T-helper 2 cell treated with Interferon-gamma antibody and Interleukin-4, amounts not matched to agents 100 ng/mL and 5 ng/mL, for 36 hours (primary cell): ENCODE data around the gene SNX13. TPM values are rescaled to one million over a fixed set of nuclear protein-coding genes. Genes with fewer than 3 reads are reported as not detected.

Experiments used
- intact Hi-C: fragments of 100-400 bp; cut with micrococcal nuclease; formaldehyde crosslinking; loops from one replicate; pipeline ENCODE4 v1.15.1; 2023
- total RNA-seq: library from RNA; stranded (reverse); gene quantifications from 2 replicates; pipeline ENCODE4 v1.2.3, GENCODE V29; 2022

The SNX13 gene
- total RNA-seq, 1 donor from 2014 or later, result 19.0 TPM

GRCh38 chr7:17946591-17946990 lies 6.3 kb upstream of the SNX13 start:
- intact Hi-C loops, result loop anchor here (10.0 kb wide), 3 partner anchors 802 to 1522 kb away; partner anchors contain the start of gene CRPPA

GRCh38 chr7:17944720-17945119 lies 4.4 kb upstream of the SNX13 start:
- intact Hi-C loops, result loop anchor here (5.0 to 10.0 kb wide), 6 partner anchors 87 to 1763 kb away; partner anchors contain the start of genes CRPPA and POLR1F

GRCh38 chr7:17943006-17943405 lies 2.7 kb upstream of the SNX13 start:
- intact Hi-C loops, result loop anchor here (5.0 to 10.0 kb wide), 6 partner anchors 86 to 1764 kb away; partner anchors contain the start of genes CRPPA and POLR1F

- intact Hi-C loops, result loop anchor here (5.0 to 10.0 kb wide), 6 partner anchors 85 to 1765 kb away; partner anchors contain the start of genes CRPPA and POLR1F
These were observed 1.9 kb upstream of the SNX13 start for GRCh38 chr7:17942231-17942630.

GRCh38 chr7:17940951-17941431 lies 697 bp upstream of the SNX13 start:
- intact Hi-C loops, result loop anchor here (1.0 to 10.0 kb wide), 10 partner anchors 11 to 1766 kb away; partner anchors contain the start of genes AHR, ANKMY2, CRPPA and POLR1F

- intact Hi-C loops, result loop anchor here (1.0 to 10.0 kb wide), 9 partner anchors 82 to 1768 kb away; partner anchors contain the start of genes AHR, ANKMY2, CRPPA and POLR1F
These were observed 540 bp downstream of the SNX13 start for GRCh38 chr7:17939606-17940301.

- intact Hi-C loops, result no loop called here
These were observed 1.1 kb downstream of the SNX13 start for GRCh38 chr7:17939211-17939605.

GRCh38 chr7:17937506-17938120 lies 2.7 kb downstream of the SNX13 start:
- intact Hi-C loops, result no loop called here

GRCh38 chr7:17936321-17936720 lies 4.0 kb downstream of the SNX13 start:
- intact Hi-C loops, result no loop called here

GRCh38 chr7:17934612-17935240 lies 5.6 kb downstream of the SNX13 start:
- intact Hi-C loops, result no loop called here

- intact Hi-C loops, result no loop called here
These were observed 6.2 kb downstream of the SNX13 start for GRCh38 chr7:17934094-17934493.

- intact Hi-C loops, result no loop called here
These were observed 7.5 kb downstream of the SNX13 start for GRCh38 chr7:17932770-17933169.

GRCh38 chr7:17931069-17931468 lies 9.2 kb downstream of the SNX13 start:
- intact Hi-C loops, result no loop called here

- intact Hi-C loops, result no loop called here
These were observed 9.7 kb downstream of the SNX13 start for GRCh38 chr7:17930546-17930945.

GRCh38 chr7:17929647-17930395 lies 10.5 kb downstream of the SNX13 start:
- intact Hi-C loops, result no loop called here

- intact Hi-C loops, result no loop called here
These were observed 12.2 kb downstream of the SNX13 start for GRCh38 chr7:17928055-17928454.

- intact Hi-C loops, result no loop called here
These were observed 18.4 kb downstream of the SNX13 start for GRCh38 chr7:17921857-17922416.

- intact Hi-C loops, result no loop called here
These were observed 22.5 kb downstream of the SNX13 start for GRCh38 chr7:17917842-17918241.

- intact Hi-C loops, result no loop called here
These were observed 23.5 kb downstream of the SNX13 start for GRCh38 chr7:17916786-17917185.

- intact Hi-C loops, result no loop called here
These were observed 24.5 kb downstream of the SNX13 start for GRCh38 chr7:17915796-17916195.

- intact Hi-C loops, result no loop called here
These were observed 25.1 kb downstream of the SNX13 start for GRCh38 chr7:17915168-17915567.
